ENCODE results near the gene SC5D. TPM values are rescaled to one million over a fixed set of nuclear protein-coding genes. Genes with fewer than 3 reads are reported as not detected.

The SC5D gene, protein sequence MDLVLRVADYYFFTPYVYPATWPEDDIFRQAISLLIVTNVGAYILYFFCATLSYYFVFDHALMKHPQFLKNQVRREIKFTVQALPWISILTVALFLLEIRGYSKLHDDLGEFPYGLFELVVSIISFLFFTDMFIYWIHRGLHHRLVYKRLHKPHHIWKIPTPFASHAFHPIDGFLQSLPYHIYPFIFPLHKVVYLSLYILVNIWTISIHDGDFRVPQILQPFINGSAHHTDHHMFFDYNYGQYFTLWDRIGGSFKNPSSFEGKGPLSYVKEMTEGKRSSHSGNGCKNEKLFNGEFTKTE
- 22.5 and 27.6 TPM in 2 replicates for total RNA-seq

DNA sequence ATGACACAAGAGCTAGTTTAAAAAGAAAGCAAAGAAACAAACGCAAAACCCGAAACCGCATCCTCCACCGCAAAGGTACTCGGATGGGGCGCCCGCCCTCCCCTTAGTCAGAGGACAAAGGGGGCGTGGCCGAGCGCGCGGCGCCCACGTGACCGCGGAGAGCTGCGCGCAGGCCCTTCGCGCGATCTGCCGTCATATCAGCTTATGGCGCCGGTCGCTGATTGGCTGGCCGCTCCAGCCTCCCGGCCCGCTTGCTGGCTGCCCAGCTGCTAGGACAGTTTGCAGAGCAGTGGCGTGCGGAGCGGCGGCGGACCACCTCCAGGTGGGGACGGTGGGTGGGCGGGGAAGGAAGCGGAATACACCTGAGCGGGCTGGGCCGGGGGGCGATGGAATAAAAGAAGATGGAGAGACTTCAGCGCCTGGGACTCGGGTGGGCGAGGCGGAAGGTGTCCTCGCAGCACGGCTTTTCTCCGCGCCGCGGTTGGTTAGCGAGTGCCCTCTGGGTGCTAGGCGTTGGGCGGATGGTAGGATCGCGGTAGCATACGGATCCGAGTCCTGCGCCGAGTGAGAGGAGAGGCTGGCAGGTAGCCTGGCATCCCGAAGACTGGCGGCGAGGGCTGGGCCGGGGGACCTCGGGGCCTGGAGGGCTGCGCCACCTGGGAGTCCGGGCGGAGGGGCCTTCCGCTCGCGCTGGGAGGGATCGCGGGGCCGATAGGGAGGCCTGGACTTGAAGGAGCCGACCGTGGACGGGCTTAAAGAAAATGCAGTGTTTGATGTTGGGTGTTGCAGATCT, at the start of gene SC5D:
TSS of gene SC5D (plus strand) at position 277 of the 793 bp plus-strand sequence. CDS start 10,605 bp downstream, outside the sequence.

Other genes with a start within 250 kb of the SC5D start
- 0.33 and 0.52 TPM in 2 replicates for gene TECTA, start 191.5 kb upstream of the SC5D start, total RNA-seq
- gene SORL1, start 159.5 kb downstream of the SC5D start, total RNA-seq: under 0.01 and 0.09 TPM in 2 replicates

All from dermis lymphatic vessel endothelial cell (primary cell).